ENCODE measurements around the gene CCL16.
"Not testable (repeated sequence)": the region's sequence is repeated elsewhere in the genome, so short reads cannot be mapped to it uniquely, and the experiment has no call there.

CCL16 gene, protein sequence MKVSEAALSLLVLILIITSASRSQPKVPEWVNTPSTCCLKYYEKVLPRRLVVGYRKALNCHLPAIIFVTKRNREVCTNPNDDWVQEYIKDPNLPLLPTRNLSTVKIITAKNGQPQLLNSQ
- 0 reads per million in 2 donors for total RNA-seq

DNA sequence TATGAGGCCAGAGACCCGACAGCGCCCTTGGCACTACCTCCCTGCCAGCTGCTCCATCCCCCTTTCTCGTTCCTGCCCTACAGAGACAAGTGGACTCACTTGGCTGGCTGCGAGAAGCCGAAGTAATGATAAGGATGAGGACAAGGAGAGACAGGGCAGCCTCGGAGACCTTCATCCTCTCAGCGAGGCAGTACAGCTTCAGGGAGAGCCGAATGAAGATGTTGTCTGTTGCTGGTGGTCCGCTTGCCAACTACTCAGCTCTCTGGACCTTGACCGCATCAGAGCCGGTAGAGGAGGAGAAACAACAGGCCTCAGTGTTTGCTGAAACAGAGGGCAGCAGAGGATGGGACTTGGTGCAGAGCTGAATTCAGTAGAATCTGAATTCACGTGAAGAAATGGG, at the start of gene CCL16:
Gene CCL16, minus strand, starts transcription at position 252 of the 400 bp plus-strand sequence. Its CDS starts 77 bp downstream, at position 175.
- no peak for DNase-seq

DNA sequence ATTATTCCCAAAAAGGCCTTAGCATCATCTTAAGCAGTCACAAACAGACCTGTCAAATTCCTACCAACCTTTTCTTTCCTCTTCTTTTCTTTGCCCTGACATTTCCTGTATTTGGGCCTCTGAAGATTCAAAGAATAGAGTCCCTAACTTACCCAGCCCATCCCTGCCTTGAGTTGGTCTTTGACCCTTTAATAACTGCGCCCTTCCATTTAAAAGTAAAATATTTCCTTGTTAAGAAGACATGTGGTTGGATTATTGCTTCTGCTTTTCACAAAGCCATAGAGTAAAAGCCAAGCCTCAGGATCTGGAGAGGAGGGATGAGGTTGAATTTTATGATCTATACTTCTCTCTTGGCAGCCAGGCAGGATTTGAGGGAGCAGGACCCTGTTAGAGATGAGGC, 49.7 kb upstream of the CCL16 start:
- DNase-seq, result no peak

DNA sequence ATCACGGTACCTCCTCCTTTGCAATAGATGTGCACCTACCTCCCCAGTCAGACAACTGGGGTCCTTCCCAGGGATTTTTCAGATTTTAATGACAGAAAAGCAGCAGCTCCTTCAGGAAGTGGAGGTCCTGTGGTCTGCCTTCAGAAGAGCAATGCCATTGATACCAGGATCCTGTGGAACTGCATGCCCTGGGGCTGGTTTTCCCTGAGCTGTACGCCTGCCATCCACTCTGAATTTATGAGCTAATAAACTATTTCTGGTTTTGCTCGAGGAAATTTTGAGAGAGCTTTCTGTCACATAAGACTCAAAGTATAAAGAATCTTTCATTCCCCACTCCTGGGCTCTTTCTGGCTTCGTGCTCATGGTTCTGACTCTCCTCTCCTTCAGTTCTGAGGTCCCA, 46.5 kb upstream of the CCL16 start:
- no peak for DNase-seq

DNA sequence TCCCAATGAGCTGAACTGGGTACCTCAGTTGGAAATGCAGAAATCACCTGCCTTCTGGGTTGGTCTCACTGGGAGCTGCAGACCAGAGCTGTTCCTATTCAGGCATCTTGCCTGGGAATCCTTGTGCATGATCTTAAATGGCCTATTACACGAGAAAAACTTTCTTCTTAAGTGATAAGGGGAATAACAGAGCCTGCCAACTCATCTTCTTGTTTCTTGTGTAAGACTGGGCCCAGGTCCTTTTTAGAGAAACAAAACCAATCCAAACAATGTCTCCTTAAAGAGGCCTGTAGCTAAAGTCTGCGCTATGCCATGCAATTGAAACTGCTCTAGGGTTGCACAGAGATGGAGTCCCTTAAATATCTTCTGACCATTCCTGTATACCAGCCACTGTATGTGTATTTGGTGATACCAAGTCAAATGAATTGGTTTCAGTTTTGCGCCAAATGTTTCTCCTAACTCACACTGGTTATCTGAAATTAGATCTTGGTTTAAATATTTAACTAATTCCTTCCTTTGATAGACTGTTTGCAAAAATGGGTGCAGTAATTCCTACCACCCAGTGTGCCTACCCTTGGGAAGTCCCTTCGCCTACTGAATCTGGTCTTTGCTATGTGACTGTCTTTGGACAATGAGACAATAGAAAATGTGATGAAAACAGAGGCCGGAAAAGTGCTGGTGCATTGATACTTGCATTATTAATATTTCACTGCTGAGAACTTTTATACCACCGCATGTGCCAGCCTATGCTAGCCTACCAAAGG, 43.0 kb upstream of the CCL16 start:
- DNase-seq, result no peak

DNA sequence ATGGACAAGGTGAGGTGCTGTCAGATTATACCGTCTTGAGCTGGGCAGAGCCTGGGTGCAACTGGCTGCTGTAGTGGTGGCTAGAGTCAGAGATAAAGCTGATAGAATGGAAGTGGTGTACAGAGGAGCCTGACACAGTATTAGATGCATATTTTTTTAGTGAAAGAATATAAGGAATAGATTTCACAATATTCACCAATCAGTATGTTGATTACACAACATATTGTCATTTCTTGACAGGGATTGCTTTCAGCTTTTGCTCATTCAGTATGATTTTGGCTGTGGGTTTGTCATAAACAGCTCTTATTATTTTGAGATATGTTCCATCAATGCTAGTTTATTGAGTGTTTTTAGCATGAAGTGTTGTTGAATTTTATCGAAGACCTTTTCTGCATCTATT, 38.1 kb upstream of the CCL16 start:
- no peak for DNase-seq

DNA sequence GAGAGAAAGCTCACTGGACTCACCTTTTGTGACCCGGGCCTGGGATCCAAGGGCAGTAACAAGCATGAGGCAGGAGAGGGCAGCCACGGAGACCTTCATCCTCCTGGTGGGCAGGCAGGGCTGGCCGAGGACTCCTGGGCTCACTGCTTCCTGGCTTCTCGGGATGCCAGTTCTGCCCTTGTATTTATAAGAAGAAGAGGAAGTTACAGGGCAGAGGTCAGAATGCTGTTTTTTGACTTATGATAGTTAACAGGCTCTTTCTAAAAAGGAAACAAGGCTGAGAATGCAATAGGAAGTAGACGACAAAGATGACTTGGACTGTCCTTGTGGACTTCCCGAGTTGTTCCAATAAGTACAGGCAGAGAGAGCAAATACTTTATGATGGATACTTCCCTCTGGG, 36.5 kb upstream of the CCL16 start, which contains the start of gene CCL23:
Gene CCL23, minus strand, starts transcription at position 174 of the 400 bp plus-strand sequence. Its CDS starts 75 bp downstream, at position 99.
- no peak for DNase-seq

DNA sequence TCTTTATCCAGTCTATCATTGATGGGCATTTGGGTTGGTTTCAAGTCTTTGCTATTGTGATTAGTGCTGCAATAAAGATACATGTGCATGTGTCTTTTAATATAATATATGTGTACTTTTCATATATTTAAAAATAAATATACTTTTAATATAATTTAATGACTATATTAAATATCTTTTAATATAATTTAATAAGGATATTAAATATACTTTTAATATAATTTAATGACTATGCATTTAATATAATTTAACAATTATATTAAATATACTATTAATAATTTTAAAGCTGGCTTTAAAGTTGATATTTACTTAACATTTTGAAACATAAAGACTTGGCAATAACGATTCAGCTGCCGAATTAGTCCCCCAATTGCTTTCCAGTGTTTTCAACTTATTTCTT, 35.3 kb upstream of the CCL16 start:
- DNase-seq, result no peak

DNA sequence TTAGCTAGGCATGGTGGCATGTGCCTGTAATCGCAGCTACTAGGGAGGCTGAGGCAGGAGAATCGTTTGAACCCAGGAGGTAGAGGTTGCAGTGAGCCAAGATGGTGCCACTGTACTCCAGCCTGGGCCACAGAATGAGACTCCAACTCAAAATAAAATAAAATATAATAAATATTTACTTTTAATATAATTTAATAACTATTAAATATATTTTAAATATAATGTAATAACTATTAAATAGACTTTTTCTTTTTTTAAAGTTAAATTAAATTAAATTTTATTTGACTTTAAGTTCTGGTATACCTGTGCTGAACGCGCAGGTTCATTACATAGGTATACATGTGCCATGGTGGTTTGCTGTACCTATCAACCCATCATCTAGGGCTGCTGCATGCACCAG, 34.6 kb upstream of the CCL16 start:
- DNase-seq, result not testable (repeated sequence)

DNA sequence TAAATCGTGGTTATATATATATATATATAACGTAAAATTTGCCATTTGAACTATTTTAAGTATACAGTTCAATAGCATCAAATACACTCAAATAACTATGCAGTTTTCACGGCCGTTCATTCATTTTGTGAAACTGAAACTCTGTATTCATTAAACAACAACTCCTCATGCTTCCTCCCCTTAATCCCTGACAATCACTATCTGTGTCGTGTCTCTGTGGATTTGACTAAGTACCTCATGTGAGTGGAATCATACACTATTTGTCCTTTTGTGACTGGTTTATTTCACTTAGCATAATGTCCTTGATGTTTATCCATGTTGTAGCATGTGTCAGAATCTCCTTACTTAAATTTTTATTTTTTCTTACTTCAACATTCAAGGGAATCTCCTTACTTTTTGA, 33.6 kb upstream of the CCL16 start:
- no peak for DNase-seq

DNA sequence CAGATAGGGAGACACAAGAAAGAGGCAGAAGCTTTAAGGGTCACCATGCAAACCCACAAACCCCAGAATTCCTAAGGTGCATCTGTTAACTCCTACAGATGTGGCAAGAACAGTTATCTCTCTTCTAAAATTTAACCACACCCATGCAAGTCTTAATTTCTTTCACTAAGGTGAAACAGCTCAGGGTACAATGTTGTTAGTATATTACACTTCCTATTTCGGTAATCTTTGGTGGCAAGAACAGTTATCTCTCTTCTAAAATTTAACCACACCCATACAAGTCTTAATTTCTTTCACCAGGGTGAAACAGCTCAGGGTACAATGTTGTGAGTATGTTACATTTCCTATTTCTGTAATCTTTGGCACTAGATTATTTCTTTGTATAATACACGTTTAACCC, 29.9 kb upstream of the CCL16 start:
- DNase-seq, result no peak

DNA sequence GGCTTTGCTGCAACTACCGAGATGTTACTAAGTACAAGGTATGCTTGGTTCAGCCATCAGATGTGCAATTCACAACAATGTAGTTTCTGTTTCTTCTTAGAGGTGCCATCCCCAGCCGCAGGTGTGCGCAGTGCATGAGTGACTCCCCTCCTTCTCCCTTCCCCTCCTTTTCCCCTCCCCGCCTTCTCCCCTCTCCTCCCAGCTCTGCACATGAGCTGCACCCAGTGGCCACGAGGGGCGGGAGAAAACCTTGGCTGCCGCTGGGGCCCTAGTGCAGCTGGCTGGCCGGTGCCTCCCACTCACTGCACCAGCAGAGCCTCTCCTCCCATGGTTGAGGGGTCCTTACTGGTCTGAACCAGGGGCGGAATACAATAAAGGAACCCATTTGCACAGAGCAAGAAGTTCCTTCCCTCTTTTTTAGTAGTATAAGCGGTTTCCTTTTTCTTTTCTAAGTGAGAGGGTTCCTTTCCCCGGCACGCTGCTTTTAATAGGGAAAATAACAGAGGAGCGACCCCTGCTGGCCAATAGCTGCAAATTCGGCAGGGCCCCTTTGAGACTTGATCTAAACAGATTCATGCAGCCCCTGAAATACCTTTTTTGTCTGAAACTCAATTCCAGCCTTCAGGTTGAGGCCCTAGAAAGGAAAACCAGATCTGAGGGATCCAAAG, 27.8 kb upstream of the CCL16 start:
- no peak for DNase-seq

DNA sequence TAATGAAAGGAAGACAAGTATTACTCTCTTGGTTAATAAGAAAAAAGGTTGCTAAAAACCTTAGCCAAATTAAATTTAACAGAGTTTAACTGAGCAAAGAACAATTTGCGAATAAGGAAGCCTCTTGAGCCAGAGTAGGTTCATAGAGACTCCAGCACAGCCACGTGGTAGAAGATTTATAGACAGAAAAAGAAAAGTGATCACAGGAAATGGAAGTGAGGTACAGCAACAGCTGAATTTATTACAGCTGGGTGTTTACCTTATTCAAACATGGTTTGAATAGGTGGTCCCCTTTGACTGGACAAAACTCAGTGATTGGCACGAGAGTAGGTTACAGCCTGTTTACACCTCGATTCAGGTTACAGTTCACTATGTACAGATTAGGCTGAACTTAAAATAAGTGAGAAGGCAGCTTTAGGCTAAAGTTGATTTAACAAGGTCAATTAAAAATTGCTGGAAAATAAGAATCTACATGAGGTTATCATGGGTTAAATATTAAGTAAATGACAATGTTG, 23.4 kb upstream of the CCL16 start:
- DNase-seq, result no peak

DNA sequence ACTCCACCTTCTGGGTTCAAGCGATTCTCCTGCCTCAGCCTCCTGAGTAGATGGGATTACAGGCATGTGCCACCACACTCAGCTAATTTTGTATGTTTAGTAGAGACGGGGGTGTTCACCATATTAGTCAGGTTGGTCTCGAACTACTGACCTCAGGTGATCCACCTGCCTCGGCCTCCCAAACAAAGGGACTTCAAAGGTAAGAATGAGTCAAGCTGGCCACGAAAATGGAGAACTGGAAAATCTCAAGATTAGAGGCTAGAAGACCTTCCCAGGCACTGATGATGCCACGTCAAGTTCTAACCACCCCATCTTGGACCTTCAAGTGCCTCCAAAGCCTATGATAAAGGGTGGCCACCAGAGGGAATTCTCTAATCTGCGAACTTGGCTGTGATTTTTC, 21.3 kb upstream of the CCL16 start:
- no peak for DNase-seq

DNA sequence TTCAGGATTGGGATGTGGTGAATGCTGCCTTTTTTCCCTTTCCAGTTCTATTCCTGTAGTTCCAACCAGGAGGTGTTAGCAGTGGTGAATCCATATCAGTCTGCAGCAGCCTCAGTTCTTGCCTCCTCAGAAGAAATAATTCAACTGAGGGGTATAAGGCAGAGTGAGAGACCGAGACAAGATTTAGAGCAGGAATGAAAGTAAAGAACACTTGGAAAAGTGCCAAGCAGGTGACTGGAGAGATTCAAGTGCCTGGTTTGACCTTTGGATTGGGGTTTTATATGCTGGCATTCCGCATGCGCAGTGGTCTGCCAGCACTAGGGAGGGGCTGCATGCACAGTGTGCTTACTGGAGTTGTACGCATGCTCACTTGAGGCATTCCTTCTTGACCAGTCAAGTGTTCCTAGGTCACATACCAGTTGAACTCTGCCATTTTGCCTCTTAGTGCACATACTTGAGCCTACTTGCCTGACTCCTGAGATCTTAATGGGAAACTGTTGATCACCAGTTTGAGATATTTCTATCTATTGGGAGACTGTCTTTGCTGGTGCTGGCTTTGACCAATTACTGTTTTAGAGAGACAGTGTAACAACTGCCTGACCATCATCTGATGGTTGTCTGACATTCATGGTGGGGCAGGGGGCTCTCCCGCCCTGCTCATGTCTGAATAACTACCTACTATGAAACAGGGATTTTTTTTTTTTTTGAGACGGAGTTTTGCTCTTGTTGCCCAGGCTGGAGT, 20.7 kb upstream of the CCL16 start:
- no peak for DNase-seq

DNA sequence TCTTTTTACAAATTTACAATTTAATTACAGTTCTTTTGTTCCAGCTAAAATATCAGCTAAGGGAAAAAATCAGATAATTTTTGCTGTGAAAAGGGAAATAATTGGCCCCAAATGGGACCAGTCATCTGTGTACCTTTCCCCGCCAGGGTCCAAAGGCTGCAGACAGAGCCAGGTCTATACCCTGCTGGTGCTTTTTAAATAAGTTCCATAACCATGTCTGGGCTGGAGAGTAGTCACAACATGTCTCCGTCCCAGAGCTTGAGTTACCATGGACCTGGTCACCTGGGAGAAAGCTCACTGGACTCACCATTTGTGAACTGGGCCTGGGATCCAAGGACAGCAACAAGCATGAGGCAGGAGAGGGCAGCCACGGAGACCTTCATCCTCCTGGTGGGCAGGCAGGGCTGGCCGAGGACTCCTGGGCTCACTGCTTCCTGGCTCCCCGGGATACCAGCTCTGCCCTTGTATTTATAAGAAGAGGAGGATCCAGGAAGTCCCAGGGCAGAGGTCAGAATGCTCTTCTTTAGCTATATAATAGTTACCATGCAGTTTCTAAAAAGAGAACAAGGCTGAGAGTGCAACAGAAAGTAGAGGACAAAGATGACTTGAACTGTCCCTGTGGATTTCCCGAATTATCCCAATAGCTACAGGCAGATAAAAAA, 19.9 kb upstream of the CCL16 start, which contains the start of gene CCL15:
Gene CCL15, minus strand, starts transcription at position 444 of the 662 bp plus-strand sequence. Its CDS starts 61 bp downstream, at position 383.
- DNase-seq, result no peak

DNA sequence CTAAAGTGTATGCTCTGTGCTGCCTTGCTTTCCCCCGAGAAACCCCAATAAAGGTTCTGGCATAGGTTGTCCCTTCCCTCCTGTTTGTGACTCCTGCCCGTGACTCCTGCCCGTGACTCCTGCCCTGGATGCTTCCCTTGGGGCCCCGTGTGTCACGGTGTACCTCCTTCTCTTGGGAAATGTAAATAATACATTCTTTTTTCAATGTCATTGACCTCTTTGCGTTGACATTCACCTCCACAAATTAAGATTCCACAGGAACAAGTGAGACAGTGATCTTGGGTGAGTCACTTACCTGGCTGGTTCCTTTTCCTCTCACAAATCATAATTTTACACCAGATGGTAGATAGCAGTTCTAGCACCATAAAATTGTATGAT, 19.4 kb upstream of the CCL16 start:
- DNase-seq, result no peak

DNA sequence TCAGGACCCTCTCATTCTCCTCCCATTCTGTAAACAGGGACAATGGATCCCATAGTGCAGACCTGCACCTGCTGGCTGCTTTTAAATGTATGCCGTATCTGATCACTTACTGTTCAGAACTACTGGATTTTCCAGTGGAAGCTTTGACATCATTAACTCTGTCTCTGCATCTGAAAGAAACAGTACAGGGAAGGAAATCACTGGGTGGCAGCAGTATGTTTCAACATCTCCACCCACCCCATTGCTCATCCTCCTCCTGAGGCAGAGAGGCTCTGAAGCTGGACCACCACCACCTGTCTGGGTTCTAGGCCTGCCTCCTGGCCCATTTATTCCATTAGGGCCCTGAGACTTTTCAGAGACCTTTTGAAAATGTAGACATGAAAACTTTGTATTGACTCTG, 17.5 kb upstream of the CCL16 start:
- DNase-seq, result no peak

DNA sequence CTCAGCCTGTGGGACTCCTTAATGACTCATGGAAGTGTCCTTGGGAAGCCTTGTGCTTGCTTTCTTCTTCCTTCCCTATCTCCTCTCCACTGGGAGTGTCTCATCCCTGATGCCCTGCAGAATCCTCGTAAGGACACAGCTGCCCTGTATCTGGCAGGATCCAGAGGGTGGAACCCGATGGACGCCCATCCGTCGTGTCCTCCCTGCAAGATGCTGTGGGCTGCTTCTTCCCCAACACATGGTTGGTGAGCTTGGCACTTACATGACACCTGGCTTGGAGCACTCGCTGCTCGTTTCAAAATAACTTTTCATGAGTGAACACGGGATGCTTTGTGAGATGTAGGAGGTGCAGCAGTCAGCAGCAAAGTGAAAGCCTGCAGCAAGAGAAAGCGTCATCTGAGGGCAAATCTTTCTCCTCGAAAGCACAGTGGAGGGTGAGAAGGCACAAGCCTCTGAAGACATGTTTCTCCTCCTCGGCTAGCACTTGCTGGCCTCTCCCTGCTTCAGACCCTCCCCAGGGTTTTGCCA, 16.8 kb upstream of the CCL16 start:
- DNase-seq, result no peak

DNA sequence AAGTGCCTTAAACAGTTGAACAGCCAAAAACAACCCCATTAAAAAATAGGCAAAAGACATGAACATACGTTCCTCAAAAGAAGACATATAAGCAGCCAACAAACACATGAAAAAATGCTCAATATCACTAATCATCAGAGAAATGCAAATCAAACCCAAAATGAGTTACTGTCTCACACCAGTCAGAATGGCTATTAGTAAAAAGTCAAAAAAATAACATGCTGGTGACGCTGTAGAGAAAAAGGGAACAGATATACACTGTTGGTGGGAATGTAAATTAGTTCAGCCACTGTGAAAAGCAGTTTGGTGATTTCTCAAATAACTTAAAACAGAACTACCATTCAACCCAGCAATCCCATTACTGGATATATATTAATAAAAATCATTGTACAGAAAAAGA, 14.0 kb upstream of the CCL16 start:
- DNase-seq, result not testable (repeated sequence)

DNA sequence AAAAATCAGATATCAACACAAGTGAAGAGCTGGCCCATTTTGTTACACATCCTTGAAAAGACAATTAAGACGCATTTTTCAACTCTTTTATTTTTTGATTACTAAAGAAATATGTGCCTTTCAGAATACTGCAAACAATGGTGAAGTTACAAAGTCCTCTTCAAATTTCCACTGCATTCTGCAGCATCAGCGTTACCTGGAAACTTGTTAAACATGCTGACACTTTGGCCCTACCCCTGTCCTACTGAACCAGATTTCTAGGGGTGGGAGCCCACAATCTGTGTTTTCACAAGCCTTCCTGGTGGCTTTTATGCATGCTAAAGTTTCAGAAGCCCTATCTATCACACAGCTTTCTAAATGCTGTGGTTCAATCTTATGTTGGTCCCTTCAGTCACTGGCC, 9.8 kb upstream of the CCL16 start:
- DNase-seq, result no peak

DNA sequence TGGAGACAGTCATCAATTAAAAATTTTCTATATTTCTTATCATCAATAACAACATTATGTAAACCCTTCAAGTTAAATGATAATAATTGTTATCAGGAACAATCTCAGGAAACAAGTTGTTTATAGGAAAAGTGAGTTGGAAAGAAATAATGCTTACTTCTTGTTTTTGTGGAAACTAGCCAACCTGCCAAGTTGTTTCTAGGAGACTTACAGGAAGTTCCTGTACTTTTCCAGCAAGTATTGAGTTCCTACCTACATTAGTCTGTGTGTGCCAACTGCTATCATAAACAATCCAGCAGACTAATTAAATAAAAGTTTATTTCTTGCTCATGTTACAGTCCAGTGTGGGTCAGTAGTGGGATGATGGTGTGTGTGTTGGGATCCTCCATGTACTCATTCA, 6.9 kb upstream of the CCL16 start:
- no peak for DNase-seq

DNA sequence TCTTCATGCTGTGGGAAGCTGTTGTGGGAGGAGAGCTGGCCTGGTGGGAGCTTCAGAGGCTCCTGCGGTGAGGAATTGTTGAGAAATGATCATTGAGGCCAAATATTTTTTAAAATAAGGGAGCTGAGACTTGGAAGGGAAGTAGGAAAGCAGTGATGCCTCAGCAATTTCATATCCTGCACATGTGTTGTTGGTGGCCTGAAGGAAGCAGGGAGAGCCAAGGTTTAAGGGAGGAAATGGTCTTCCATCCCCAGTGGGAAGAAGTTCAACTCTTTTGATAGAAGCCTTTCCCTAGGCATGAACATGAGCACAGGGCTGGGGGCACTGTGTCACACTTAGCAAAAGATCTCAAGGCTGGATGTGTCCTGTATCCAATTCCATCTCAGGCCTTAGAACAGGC, 5.3 kb upstream of the CCL16 start, which contains the start of gene CCL14:
Gene CCL14, minus strand, starts transcription at position 87 of the 400 bp plus-strand sequence. Its CDS starts 80 bp downstream, at position 7.
- DNase-seq, result no peak
